ENCODE results near the gene LAMC1. TPM values are rescaled to one million over a fixed set of nuclear protein-coding genes. Genes with fewer than 3 reads are reported as not detected.

The LAMC1 gene
- total RNA-seq, 1 experiment from 2014 or later: 540 TPM

GRCh38 chr1:183075861-183076260, 52.6 kb downstream of the LAMC1 start:
- no peak for DNase-seq (ENCODE audit: extremely low read depth, low read depth)

DNA sequence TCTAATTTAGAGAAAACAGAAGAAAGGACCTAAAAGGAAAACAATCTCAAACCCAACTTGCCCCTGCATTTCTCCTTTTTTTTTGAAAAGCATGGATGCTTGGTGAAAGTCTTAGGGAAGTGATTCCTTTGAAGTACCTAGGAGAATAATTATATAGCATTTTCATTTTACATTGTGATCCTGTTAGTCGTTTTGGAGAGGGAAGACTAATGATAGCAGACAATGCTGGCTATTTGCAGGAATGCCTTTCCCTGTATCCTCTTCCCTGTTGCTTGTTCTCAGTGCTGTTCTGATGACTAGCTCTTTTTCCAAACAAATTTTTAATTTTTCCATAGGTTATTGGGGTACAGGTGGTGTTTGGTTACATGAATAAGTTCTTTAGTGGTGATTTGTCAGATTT, 53.9 kb downstream of the LAMC1 start:
- no peak for DNase-seq (ENCODE audit: extremely low read depth, low read depth)

DNA sequence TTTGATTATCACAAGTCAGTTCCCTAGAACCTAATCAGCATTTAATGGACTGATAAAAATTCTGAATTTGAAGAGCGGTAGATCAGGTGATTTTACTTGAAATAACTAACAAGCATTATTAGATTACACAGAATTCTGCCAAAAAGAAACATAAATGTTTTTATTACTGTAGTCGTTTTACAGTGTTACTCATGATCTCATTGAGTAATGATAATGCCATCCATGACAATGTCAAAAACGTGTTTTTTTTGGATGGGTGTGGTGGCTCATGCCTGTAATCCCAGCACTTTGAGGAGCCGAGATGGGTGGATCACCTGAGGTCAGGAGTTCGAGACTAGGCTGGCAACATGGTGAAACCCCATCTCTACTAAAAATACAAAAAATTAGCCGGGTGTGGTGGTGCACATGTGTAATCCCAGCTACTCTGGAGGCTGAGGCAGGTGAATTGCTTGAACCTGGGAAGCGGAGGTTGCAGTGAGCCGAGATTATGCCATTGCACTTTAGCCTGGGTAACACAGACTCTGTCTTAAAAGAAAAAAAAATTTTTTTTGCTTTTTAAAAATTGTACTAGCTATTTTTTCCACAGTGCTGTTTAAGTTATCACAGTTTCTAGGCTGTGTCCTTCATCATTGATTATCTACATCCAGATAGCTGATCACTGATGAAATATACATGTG, 56.6 kb downstream of the LAMC1 start:
- no peak for DNase-seq (ENCODE audit: extremely low read depth, low read depth)

DNA sequence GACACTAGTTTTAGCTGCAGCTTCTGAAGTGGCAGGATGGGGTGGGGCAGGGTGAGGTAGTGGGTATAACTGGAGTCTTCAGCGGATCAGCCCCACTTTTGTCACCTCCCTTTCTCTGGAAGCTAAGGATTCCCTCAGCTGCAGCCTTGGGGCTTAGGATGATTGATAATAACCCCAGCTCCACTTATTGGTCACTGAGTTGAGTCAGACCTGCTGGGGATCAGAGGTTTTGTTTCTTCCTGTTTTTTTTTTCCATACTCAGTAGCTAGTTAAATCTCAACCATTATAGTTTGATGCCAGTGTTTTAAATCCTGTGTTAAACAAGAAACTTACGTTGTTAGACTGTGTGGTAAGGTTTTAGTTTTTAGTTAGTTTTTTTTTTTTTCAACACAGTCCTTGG, 57.2 kb downstream of the LAMC1 start:
- DNase-seq (ENCODE audit: extremely low read depth, low read depth): no peak

GRCh38 chr1:183081402-183082120, 58.3 kb downstream of the LAMC1 start:
- DNase-seq (ENCODE audit: extremely low read depth, low read depth): no peak

- no peak for DNase-seq (ENCODE audit: extremely low read depth, low read depth)
Measured at GRCh38 chr1:183082650-183083049, 59.4 kb downstream of the LAMC1 start.

DNA sequence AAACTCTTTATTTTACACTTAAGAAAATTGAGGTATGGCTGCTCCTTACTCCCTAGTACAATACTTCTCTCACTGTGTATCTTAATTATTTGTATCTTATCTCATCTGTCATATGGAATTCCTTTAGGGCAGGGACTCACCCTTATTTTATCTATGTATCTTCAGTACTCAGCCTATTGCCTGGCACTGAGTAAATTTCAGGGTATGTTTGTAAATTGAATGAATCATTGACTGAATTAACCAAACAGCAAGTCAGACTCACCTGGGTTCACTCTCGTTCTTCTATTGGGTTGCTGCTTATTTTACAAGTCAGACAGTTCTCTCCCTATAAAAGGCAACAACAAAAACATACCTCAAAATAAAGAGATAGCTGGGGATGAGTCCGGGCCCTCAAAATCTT, 63.8 kb downstream of the LAMC1 start:
- no peak for DNase-seq (ENCODE audit: extremely low read depth, low read depth)

DNA sequence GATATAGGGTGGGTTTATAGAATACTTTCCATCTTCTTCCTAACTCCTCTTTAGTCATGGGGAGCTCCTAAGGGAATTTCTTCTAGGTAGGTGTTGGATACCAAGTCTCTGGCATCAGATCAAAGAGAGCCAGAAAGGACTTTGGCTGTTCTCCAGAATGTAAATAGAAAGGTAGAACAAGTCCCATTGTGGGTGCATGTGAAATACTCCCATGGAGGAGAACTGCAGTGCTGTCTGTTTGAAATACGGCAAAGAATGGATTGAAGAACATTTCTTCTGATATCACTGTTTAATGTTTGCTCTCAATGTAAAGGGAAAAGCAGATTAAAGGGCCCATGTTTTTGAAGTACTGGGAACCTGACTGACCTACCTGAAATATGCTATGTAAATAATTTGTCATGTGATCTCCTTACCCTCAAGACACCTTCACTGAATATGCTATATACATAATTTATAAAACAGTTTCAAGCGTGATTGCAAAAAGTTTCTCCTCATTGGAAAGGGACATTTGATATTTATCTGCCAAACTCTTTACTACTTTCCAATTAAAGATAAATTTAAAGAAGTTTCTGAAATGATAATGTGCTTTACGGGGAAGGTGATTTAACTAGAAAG, 65.9 kb downstream of the LAMC1 start:
- no peak for DNase-seq (ENCODE audit: extremely low read depth, low read depth)

DNA sequence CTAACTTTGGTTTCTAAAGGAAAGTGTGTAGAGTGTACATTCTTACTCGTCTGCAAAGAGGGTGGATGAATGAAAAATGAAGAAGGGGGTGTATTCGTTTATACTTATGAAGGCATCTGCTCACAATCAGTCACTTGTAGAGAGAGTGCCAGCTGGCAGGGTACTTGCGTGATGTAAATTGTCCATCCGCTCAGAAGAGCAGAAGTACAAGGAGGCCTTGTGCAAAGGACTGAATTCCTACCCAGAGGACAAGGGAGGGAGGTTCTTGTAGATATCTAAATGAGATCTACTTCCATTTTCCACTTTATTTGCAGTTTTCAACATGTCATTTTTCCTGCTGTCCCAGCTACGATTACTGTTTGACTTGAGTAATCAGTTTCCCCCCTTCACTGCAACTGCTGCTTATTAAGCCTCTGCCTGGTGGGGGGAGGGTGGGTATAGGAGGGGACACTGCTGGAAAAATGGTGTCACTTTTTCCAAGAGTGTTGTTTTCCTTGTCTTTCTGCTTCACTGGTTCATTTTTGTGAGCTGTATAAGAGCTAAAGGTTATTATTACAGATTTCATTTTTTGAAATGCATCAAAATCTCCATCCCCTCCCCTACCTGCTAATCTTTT, 67.3 kb downstream of the LAMC1 start:
- DNase-seq (ENCODE audit: extremely low read depth, low read depth): no peak

DNA sequence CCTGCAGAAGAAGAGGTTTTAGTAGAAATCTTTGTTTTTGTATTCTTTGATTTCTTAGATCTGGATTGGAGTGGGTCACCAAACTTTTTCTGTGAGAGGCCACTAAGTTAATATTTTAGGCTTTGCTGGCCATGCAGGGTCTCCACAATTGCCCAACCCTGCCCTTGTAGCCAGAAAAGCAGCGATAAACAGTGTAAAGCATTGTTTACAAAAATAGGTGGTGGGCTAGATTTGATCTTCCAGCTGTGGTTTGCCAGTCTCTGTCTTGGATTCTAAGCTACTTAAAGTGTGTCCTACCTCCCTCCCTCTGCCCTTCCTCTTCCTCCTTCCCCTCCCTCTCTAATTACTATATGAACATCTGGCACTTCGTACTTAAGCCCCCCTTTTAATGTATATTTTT, 68.0 kb downstream of the LAMC1 start:
- DNase-seq (ENCODE audit: extremely low read depth, low read depth): no peak

GRCh38 chr1:183092350-183092749, 69.1 kb downstream of the LAMC1 start:
- no peak for DNase-seq (ENCODE audit: extremely low read depth, low read depth)

DNA sequence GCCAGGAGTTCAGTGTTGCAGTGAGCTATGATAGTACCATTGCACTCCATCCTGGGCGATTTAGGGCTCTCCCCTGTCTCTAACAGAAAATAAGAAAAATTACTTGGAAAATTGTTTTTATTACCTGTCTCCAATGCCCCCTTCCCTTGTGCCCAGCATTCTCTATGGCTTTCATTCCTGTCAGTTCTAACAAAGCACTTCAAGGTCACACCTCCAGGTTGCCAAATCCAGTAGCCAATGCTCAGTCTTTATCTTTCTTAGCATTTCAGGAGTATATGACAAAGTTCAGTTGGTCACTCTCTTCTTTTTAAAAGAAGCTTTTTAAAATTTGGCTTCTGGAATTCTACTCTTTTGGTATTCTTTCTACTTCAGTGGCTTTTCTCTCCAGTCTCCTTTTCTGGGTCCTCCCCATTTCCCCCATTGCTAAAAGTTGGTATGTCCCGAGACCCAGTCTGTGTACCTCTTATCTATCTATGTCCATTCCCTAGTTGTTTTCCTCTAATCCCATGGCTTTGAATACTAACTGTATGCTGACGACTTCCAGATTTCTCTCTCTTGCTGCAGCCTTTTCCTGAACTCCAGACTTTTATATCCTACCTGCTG, 69.9 kb downstream of the LAMC1 start:
- no peak for DNase-seq (ENCODE audit: extremely low read depth, low read depth)

- DNase-seq (ENCODE audit: extremely low read depth, low read depth): peak; percentile 31
Measured at GRCh38 chr1:183093786-183094298, 70.6 kb downstream of the LAMC1 start.

- DNase-seq (ENCODE audit: extremely low read depth, low read depth): no peak
Measured at GRCh38 chr1:183094351-183094750, 71.1 kb downstream of the LAMC1 start.

GRCh38 chr1:183096351-183096750, 73.1 kb downstream of the LAMC1 start:
- DNase-seq (ENCODE audit: extremely low read depth, low read depth): no peak

DNA sequence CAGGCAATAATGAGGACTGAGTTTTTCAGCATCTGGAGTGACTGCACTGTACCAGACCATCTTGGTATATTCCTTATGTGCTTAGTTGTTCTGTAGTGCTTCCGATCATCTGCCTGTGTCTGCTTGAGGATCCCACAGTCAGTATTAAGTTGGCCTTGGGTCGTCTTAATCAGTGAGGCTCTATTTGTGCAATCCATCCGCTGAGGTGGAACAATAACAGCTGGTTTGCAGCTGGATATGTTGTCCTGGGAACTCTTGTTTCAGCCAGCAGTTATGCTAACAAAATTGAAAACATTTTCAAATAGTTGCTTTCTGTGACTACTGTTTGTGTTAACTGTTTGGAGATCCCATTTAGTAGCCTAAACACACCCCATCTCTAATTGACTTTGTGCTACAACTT, 73.7 kb downstream of the LAMC1 start:
- no peak for DNase-seq (ENCODE audit: extremely low read depth, low read depth)

DNA sequence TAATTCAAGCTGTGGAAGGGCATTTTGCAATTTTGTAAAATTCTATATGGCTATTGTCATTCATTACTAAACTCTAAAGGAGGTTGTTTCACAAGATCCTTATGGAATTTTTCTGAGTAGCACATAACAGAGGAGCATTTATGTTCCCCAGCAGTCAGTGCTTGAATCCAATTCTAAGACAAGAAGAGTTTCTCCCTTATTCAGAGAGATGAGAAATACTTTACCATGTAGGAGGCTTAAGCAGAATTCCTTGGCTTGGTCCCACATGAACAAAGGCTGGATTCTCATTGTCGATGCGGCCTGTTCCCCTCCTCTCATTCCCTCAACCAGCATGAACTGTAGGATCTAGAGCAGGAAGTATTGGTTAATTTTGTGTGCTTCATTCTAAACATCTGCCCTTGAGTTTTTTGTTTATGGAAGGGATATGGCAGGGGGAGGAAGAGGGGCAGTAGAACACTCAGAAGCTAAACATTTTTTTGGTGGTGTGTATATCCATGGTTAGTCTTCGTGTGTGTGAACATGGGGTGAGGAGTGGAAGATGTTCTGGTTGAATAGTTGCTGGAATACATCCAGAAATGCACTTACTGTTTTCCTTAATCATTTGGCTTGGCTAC, 74.3 kb downstream of the LAMC1 start:
- DNase-seq (ENCODE audit: extremely low read depth, low read depth): no peak

DNA sequence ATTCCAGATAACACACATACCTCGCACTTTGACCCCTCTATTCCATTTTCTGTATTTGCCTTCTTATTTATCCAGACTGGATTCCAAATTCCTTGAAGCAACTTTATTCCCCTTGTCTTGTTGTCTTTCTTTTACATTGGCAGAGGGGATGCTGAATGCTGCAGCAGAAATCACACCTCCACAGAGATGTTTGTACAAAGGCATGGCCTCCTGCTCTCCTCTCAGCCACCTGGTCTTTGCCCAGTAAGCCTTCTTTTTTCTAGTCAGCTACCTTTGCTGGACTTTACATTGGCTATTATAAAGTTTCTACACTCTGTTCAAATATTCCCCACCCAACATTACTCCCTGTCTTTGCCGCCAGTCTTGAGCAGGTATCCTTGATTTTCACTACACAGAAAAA, 75.1 kb downstream of the LAMC1 start:
- no peak for DNase-seq (ENCODE audit: extremely low read depth, low read depth)

DNA sequence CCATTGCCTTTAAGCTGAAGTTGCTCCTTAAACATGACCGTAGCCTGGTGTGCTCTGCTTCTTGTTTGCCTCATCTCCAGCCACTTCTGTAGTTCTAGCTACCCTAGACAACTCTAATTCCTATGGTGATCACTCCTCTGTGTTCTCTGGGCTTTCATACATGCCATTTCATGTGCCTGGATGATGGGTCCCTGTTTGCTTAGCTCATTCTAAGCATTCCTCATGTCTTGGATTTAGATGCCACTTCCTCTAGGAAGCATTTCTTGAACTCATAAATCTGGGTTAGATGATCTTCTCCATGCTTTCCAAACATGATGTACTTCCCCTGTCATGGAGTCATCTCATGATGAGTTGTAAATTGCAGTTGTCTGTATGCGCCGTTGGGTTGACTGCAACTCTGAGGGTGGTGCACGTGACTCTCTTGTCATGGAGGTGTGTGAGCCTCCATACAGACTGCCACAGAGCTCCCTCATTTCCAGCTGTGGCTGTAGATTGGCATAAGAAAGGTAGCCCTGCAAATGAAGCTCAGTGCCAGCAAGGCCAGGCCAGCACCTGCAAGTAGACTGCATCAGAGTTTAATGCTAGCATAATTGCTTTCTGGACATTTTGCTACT, 77.2 kb downstream of the LAMC1 start:
- DNase-seq (ENCODE audit: extremely low read depth, low read depth): no peak

- DNase-seq (ENCODE audit: extremely low read depth, low read depth): no peak
Measured at GRCh38 chr1:183101081-183101480, 77.9 kb downstream of the LAMC1 start.
